ENCODE data around the gene ACAD10.

Gene ACAD10

GRCh38 chr12:111789779-111790178 lies 103.9 kb downstream of the ACAD10 start:
- no peaks in the 10 kb centered on the region for H3K9me3 ChIP-seq
- no peak for TF ChIP-seq CTCF (IDR thresholded peaks at IDR 0.05)
- H3K4me3 ChIP-seq (ENCODE audit: low read depth in 1 of 2, low read length in 1 of 2): no peak overlapping the region
- H3K27me3 ChIP-seq: no peaks in the 10 kb centered on the region
- peaks cover 70% of the 10 kb centered on the region for H3K36me3 ChIP-seq
- peaks cover 4% of the 10 kb centered on the region in 2 experiments for H3K4me1 ChIP-seq (ENCODE audit: control insufficient read depth in 1 of 2, insufficient read depth in 1 of 2, low read depth in 1 of 2, low read length in 1 of 2)
- no peak overlapping the region for H3K27ac ChIP-seq

- Histone ChIP-seq H3K27me3 (no peaks in the 10 kb centered on the region), H3K36me3 (peaks cover 72% of the 10 kb centered on the region), H3K4me1 (ENCODE audit: control insufficient read depth in 1 of 2, insufficient read depth in 1 of 2, low read depth in 1 of 2, low read length in 1 of 2) (peaks cover 4% of the 10 kb centered on the region in 2 experiments), H3K4me3 (ENCODE audit: low read depth in 1 of 2, low read length in 1 of 2) (no peak overlapping the region), H3K27ac (no peak overlapping the region), H3K9me3 (no peaks in the 10 kb centered on the region)
- no peak for TF ChIP-seq CTCF (IDR thresholded peaks at IDR 0.05)
These were observed 105.7 kb downstream of the ACAD10 start for GRCh38 chr12:111791507-111791906.

GRCh38 chr12:111792155-111792855 lies 106.5 kb downstream of the ACAD10 start:
- Histone ChIP-seq H3K27ac (no peak overlapping the region), H3K36me3 (peaks cover 75% of the 10 kb centered on the region), H3K9me3 (no peaks in the 10 kb centered on the region)

GRCh38 chr12:111792856-111793235 lies 107.0 kb downstream of the ACAD10 start:
- no peaks in the 10 kb centered on the region for H3K9me3 ChIP-seq
- H3K4me3 ChIP-seq (ENCODE audit: low read depth in 1 of 2, low read length in 1 of 2): no peak overlapping the region
- H3K27ac ChIP-seq: no peak overlapping the region
- H3K36me3 ChIP-seq: peaks cover 80% of the 10 kb centered on the region
- H3K4me1 ChIP-seq (ENCODE audit: control insufficient read depth in 1 of 2, insufficient read depth in 1 of 2, low read depth in 1 of 2, low read length in 1 of 2): peaks cover 4% of the 10 kb centered on the region in 2 experiments
- TF ChIP-seq CTCF (IDR thresholded peaks at IDR 0.05): no peak
- H3K27me3 ChIP-seq: no peaks in the 10 kb centered on the region

More at GRCh38 chr12:111792155-111792855, 106.5 kb downstream of the ACAD10 start:
- no peak overlapping the region for H3K4me3 ChIP-seq (ENCODE audit: low read depth in 1 of 2, low read length in 1 of 2)
- no peak for TF ChIP-seq CTCF (IDR thresholded peaks at IDR 0.05)
- H3K27me3 ChIP-seq: no peaks in the 10 kb centered on the region
- peaks cover 4% of the 10 kb centered on the region in 2 experiments for H3K4me1 ChIP-seq (ENCODE audit: control insufficient read depth in 1 of 2, insufficient read depth in 1 of 2, low read depth in 1 of 2, low read length in 1 of 2)

- Histone ChIP-seq H3K4me1 (ENCODE audit: control insufficient read depth in 1 of 2, insufficient read depth in 1 of 2, low read depth in 1 of 2, low read length in 1 of 2) (no peaks in the 10 kb centered on the region), H3K9me3 (no peaks in the 10 kb centered on the region), H3K36me3 (peaks cover 88% of the 10 kb centered on the region), H3K27me3 (no peaks in the 10 kb centered on the region), H3K27ac (no peak overlapping the region), H3K4me3 (ENCODE audit: low read depth in 1 of 2, low read length in 1 of 2) (no peak overlapping the region)
- no peak for TF ChIP-seq CTCF (IDR thresholded peaks at IDR 0.05)
These were observed 112.3 kb downstream of the ACAD10 start for GRCh38 chr12:111798182-111798581.

Measured in neutrophil (primary cell).